Measurements from ENCODE around the gene USP24. TPM values are rescaled to one million over a fixed set of nuclear protein-coding genes. Genes with fewer than 3 reads are reported as not detected.

The USP24 gene
- total and polyA plus RNA-seq, 2 donors (not counting 3 experiments of a cell fraction or from before 2014, with no cell fraction given): 8.2 to 30.0 TPM

DNA sequence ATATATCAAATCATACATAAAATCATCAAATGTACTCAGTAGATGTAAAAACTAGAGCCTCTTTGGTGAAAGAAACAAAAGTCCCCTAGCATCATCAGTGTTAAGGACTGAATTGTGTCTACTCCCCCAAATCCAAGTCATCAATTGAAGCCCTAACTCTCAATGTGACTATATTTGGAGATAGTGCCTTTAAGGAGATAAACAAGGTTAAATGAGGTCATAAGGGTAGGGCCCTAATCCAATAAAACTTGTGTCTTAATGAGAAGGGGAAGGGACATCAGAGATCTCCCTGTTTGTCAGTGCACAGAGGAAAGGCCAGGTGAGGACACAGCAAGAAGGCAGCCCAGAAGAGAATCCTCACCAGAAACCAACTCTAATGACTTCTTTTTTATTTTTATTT lies 33.5 kb downstream of the USP24 start:
- dilution Hi-C loops (cut with MboI; ENCODE audit: extremely low pct_ligation_motif_present, low sequenced_read_pairs) (no loop called here), intact Hi-C loops (cut with micrococcal nuclease) (loop anchor here (5.0 kb wide), 1 partner anchor 34 kb away; no protein-coding TSS in a partner anchor)
- peaks cover 2% of the 10 kb centered on the region for H3K9me1 ChIP-seq (replicated peaks; ENCODE audit: control insufficient read depth, extremely low read depth, insufficient read depth, low read length)
- no peak overlapping the region for H2AFZ ChIP-seq (ENCODE audit: low read depth, low read length)
- no peak overlapping the region for H3K4me2 ChIP-seq (ENCODE audit: insufficient read depth, low read length)
- no peak overlapping the region for H3K27ac ChIP-seq (ENCODE audit: insufficient read depth, low read depth, low read length)
- peaks cover 61% of the 10 kb centered on the region for H3K79me2 ChIP-seq (ENCODE audit: control insufficient read depth, insufficient read depth, low read length)
- H3K9ac ChIP-seq (replicated peaks; ENCODE audit: extremely low read depth, insufficient read depth, low read length): no peak overlapping the region
- H4K20me1 ChIP-seq (replicated peaks; ENCODE audit: control insufficient read depth, extremely low read depth, insufficient read depth, low read length): peaks cover 8% of the 10 kb centered on the region
- no peak overlapping the region for H3K4me3 ChIP-seq (replicated peaks in 1 of 3; ENCODE audit: insufficient read depth in 1 of 3, low read depth in 1 of 3, low read length in 3 of 3)
- DNase-seq (ENCODE audit: low read depth, low spot score): no peak
- H3K4me1 ChIP-seq (ENCODE audit: control insufficient read depth, extremely low read depth, insufficient read depth, low read length): no peaks in the 10 kb centered on the region
- BruUV-seq (replicated peaks): no TSS peak
- FAIRE-seq: no peak
- H3K36me3 ChIP-seq (ENCODE audit: control insufficient read depth in 2 of 2, extremely low read depth in 1 of 2, insufficient read depth in 2 of 2, low read length in 2 of 2): no peaks in the 10 kb centered on the region
- POLR2A ChIA-PET: no interaction called here
- H3K9me3 ChIP-seq (replicated peaks; ENCODE audit: control insufficient read depth, insufficient read depth, low read length): no peaks in the 10 kb centered on the region
- H3K27me3 ChIP-seq (ENCODE audit: control insufficient read depth in 2 of 2, insufficient read depth in 2 of 2, low read length in 2 of 2): no peaks in the 10 kb centered on the region
- CTCF ChIA-PET: no interaction called here
- no peak for TF ChIP-seq POLR2A (IDR thresholded peaks at IDR 0.05; ENCODE audit: low read depth, low read length)
- no peak for TF ChIP-seq JUN (IDR thresholded peaks at IDR 0.05; ENCODE audit: borderline replicate concordance, insufficient read depth, insufficient read length, low read depth)
- no peak for TF ChIP-seq EZH2 (IDR thresholded peaks at IDR 0.05; ENCODE audit: borderline replicate concordance, low read depth, low read length, severe bottlenecking)
- TF ChIP-seq, protein P1, sequence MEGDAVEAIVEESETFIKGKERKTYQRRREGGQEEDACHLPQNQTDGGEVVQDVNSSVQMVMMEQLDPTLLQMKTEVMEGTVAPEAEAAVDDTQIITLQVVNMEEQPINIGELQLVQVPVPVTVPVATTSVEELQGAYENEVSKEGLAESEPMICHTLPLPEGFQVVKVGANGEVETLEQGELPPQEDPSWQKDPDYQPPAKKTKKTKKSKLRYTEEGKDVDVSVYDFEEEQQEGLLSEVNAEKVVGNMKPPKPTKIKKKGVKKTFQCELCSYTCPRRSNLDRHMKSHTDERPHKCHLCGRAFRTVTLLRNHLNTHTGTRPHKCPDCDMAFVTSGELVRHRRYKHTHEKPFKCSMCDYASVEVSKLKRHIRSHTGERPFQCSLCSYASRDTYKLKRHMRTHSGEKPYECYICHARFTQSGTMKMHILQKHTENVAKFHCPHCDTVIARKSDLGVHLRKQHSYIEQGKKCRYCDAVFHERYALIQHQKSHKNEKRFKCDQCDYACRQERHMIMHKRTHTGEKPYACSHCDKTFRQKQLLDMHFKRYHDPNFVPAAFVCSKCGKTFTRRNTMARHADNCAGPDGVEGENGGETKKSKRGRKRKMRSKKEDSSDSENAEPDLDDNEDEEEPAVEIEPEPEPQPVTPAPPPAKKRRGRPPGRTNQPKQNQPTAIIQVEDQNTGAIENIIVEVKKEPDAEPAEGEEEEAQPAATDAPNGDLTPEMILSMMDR (IDR thresholded peaks at IDR 0.05; ENCODE audit: extremely low read depth in 1 of 2, insufficient read depth in 1 of 2, low read depth in 1 of 2, low read length in 2 of 2): no peak
- TF ChIP-seq, protein P2, sequence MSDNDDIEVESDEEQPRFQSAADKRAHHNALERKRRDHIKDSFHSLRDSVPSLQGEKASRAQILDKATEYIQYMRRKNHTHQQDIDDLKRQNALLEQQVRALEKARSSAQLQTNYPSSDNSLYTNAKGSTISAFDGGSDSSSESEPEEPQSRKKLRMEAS (IDR thresholded peaks at IDR 0.05; ENCODE audit: insufficient read depth, insufficient read length): no peak

DNA sequence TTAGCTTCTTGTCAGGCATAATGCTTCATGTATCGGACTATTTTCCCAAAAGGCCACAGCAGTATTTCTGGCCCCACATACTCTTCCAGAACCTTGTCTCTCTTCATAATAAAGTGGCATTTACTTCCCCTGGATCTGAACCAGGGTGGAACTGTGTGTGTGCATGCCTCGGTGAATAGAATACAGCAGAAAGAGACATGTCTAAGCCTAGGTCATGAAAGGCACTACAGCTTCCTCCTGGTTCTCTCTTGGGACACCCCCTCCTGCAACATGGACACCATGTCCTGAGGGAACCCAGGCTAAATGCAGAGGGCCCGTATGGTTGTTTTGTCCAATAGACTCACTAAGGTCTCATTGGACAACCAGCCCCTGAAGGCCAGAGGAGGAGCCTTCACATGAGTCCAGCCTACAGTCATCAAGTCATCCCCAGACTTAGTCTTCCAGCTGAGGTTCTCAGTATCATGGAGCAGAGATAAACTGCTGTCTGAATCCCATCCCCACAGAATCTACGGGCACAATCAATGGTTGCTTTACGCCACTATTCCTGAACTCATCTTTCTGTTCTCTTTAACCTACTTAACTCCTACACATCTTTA lies 35.0 kb downstream of the USP24 start:
- CTCF ChIA-PET: no interaction called here

More for the DNA sequence above, 35.0 kb downstream of the USP24 start:
- H4K20me1 ChIP-seq (replicated peaks; ENCODE audit: control insufficient read depth, extremely low read depth, insufficient read depth, low read length): peaks cover 8% of the 10 kb centered on the region
- H3K36me3 ChIP-seq (ENCODE audit: control insufficient read depth in 2 of 2, extremely low read depth in 1 of 2, insufficient read depth in 2 of 2, low read length in 2 of 2): no peaks in the 10 kb centered on the region
- no peak overlapping the region for H2AFZ ChIP-seq (ENCODE audit: low read depth, low read length)
- no peak overlapping the region for H3K4me3 ChIP-seq (replicated peaks in 1 of 3; ENCODE audit: insufficient read depth in 1 of 3, low read depth in 1 of 3, low read length in 3 of 3)
- no peaks in the 10 kb centered on the region for H3K27me3 ChIP-seq (ENCODE audit: control insufficient read depth in 2 of 2, insufficient read depth in 2 of 2, low read length in 2 of 2)
- H3K4me1 ChIP-seq (ENCODE audit: control insufficient read depth, extremely low read depth, insufficient read depth, low read length): no peaks in the 10 kb centered on the region
- no peak for TF ChIP-seq POLR2AphosphoS5 (IDR thresholded peaks at IDR 0.05; ENCODE audit: insufficient read depth, low read depth, low read length)
- TF ChIP-seq POLR2A (IDR thresholded peaks at IDR 0.05; ENCODE audit: low read depth, low read length): no peak
- TF ChIP-seq, protein P1 (IDR thresholded peaks at IDR 0.05; ENCODE audit: extremely low read depth in 1 of 2, insufficient read depth in 1 of 2, low read depth in 1 of 2, low read length in 2 of 2): no peak
- TF ChIP-seq JUN (IDR thresholded peaks at IDR 0.05; ENCODE audit: borderline replicate concordance, insufficient read depth, insufficient read length, low read depth): no peak
- no peak for TF ChIP-seq MYC (IDR thresholded peaks at IDR 0.05; ENCODE audit: low read depth, low read length)
- no peak for TF ChIP-seq EZH2 (IDR thresholded peaks at IDR 0.05; ENCODE audit: borderline replicate concordance, low read depth, low read length, severe bottlenecking)
- BruUV-seq (replicated peaks): no TSS peak
- dilution Hi-C loops (cut with MboI; ENCODE audit: extremely low pct_ligation_motif_present, low sequenced_read_pairs) (no loop called here), intact Hi-C loops (cut with micrococcal nuclease) (loop anchor here (5.0 kb wide), 1 partner anchor 33 kb away; no protein-coding TSS in a partner anchor)
- no peak overlapping the region for H3K27ac ChIP-seq (ENCODE audit: insufficient read depth, low read depth, low read length)
- H3K4me2 ChIP-seq (ENCODE audit: insufficient read depth, low read length): no peak overlapping the region
- POLR2A ChIA-PET: no interaction called here
- FAIRE-seq (no peak), DNase-seq (ENCODE audit: low read depth, low spot score) (no peak)
- H3K9me3 ChIP-seq (replicated peaks; ENCODE audit: control insufficient read depth, insufficient read depth, low read length): no peaks in the 10 kb centered on the region
- peaks cover 2% of the 10 kb centered on the region for H3K9me1 ChIP-seq (replicated peaks; ENCODE audit: control insufficient read depth, extremely low read depth, insufficient read depth, low read length)
- peaks cover 47% of the 10 kb centered on the region for H3K79me2 ChIP-seq (ENCODE audit: control insufficient read depth, insufficient read depth, low read length)
- H3K9ac ChIP-seq (replicated peaks; ENCODE audit: extremely low read depth, insufficient read depth, low read length): no peak overlapping the region

Measured in endothelial cell of umbilical vein (primary cell).